CD8-positive, alpha-beta memory T cell (primary cell): Measurements from ENCODE around the gene PRKG1. TPM values are rescaled to one million over a fixed set of nuclear protein-coding genes. Genes with fewer than 3 reads are reported as not detected.
"Not testable (repeated sequence)": the region's sequence is repeated elsewhere in the genome, so short reads cannot be mapped to it uniquely, and the experiment has no call there.

Source experiments
- CTCF ChIA-PET: fragments of 350-600 bp; sonication (Branson Sonifier 250); formaldehyde crosslinking; loops from one replicate; lab custom pipeline; 2021; ENCODE audit warnings: antibody characterized with exemption; lab: Charles Lee
- POLR2A ChIA-PET: fragments of 350-600 bp; sonication (Branson Sonifier 250); formaldehyde crosslinking; loops from one replicate; lab custom pipeline; 2021; ENCODE audit warnings: antibody characterized with exemption; lab: Charles Lee
- DNase-seq, 5 donors: peaks; one replicate each; pipeline versions ENCODE4 v3.0.0 to v3.0.0-alpha.2; 2020 to 2022; ENCODE audit warnings: mixed read lengths in 1 of 5
- H3K27ac ChIP-seq: one replicate; pipeline ENCODE4 v1.7.0; 2013; ENCODE audit warnings: low read depth, mild to moderate bottlenecking, low read length, moderate library complexity
- H3K27me3 ChIP-seq: 2 replicates; pipeline ENCODE4 v1.7.0; 2013; ENCODE audit warnings: low read length, mild to moderate bottlenecking; ENCODE audit not compliant: insufficient read depth, poor library complexity, severe bottlenecking
- H3K36me3 ChIP-seq: 2 replicates; pipeline ENCODE4 v1.7.0; 2013; ENCODE audit warnings: mild to moderate bottlenecking, low read length, moderate library complexity; ENCODE audit not compliant: insufficient read depth
- H3K4me1 ChIP-seq: 2 replicates; pipeline ENCODE4 v1.7.0; 2013; ENCODE audit warnings: mild to moderate bottlenecking, low read length, moderate library complexity; ENCODE audit not compliant: insufficient read depth
- H3K4me3 ChIP-seq: 2 replicates; pipeline ENCODE4 v1.7.0; 2013; ENCODE audit warnings: mild to moderate bottlenecking, low read length
- H3K9me3 ChIP-seq: 2 replicates; pipeline ENCODE4 v1.7.0; 2013; ENCODE audit warnings: mild to moderate bottlenecking, low read length
- H3K27ac Mint-ChIP-seq, 8 donors: one replicate each; pipeline ENCODE4 v1.8.0; 2020 to 2021; ENCODE audit warnings: mixed read lengths in 8 of 8, mild to moderate bottlenecking in 6 of 8, inconsistent platforms in 3 of 8, moderate library complexity in 3 of 8
- H3K27me3 Mint-ChIP-seq, 2 donors: one replicate each; pipeline ENCODE4 v1.8.0; 2020 to 2021; ENCODE audit warnings: mixed read lengths in 2 of 2, mild to moderate bottlenecking in 1 of 2, moderate library complexity in 1 of 2
- H3K36me3 Mint-ChIP-seq, 3 donors: one replicate each; pipeline ENCODE4 v1.8.0; 2020 to 2021; ENCODE audit warnings: mixed read lengths in 3 of 3, inconsistent platforms in 1 of 3, mild to moderate bottlenecking in 1 of 3
- H3K4me1 Mint-ChIP-seq, 3 donors: one replicate each; pipeline ENCODE4 v1.8.0; 2020 to 2021; ENCODE audit warnings: mixed read lengths in 3 of 3, inconsistent platforms in 1 of 3, mild to moderate bottlenecking in 1 of 3
- H3K4me3 Mint-ChIP-seq, 7 donors: one replicate each; pipeline ENCODE4 v1.8.0; 2020 to 2021; ENCODE audit warnings: mixed read lengths in 7 of 7, mild to moderate bottlenecking in 6 of 7, moderate library complexity in 4 of 7, inconsistent platforms in 2 of 7
- H3K9me3 Mint-ChIP-seq, 5 donors: one replicate each; pipeline ENCODE4 v1.8.0; 2020 to 2022; ENCODE audit warnings: mixed read lengths in 5 of 5, mild to moderate bottlenecking in 3 of 5, moderate library complexity in 2 of 5, inconsistent platforms in 1 of 5
- polyA plus RNA-seq: library from polyadenylated mRNA; unstranded; fragments of 300-500 nt; fragmentation: Illumina TruSeq; gene quantifications from one replicate; pipeline ENCODE4 v1.2.3, GENCODE V29; 2021
- total RNA-seq, 2 experiments: library from RNA; stranded (reverse); gene quantifications; one replicate each; pipeline ENCODE4 v1.2.3, GENCODE V29; 2021

PRKG1 gene
- total and polyA plus RNA-seq, 3 experiments from 2014 or later, result not detected

- H3K9me3 ChIP-seq, result no peaks in the 10 kb centered on the region
- no peaks in the 10 kb centered on the region for H3K27me3 Mint-ChIP-seq
Measured at GRCh38 chr10:51246156-51246555, 171.9 kb downstream of the PRKG1 start.

GRCh38 chr10:51250278-51250920 lies 176.1 kb downstream of the PRKG1 start:
- H3K4me1 Mint-ChIP-seq, result no peaks in the 10 kb centered on the region
- H3K4me3 Mint-ChIP-seq, result no peak overlapping the region
- DNase-seq, result no peak
- no peak overlapping the region for H3K27ac ChIP-seq
- H3K4me1 ChIP-seq, result no peaks in the 10 kb centered on the region
- no peak overlapping the region for H3K4me3 ChIP-seq
- POLR2A ChIA-PET, result no interaction called here
- no peaks in the 10 kb centered on the region for H3K36me3 ChIP-seq
- H3K9me3 Mint-ChIP-seq, result no peaks in the 10 kb centered on the region
- no peak overlapping the region for H3K27ac Mint-ChIP-seq
- CTCF ChIA-PET, result no interaction called here
- H3K36me3 Mint-ChIP-seq, result no peaks in the 10 kb centered on the region
- H3K27me3 Mint-ChIP-seq, result peaks cover 0 to 1% of the 10 kb centered on the region in 2 donors
- H3K27me3 ChIP-seq, result no peaks in the 10 kb centered on the region
- H3K9me3 ChIP-seq, result no peaks in the 10 kb centered on the region

More at GRCh38 chr10:51246156-51246555, 171.9 kb downstream of the PRKG1 start:
- no peak overlapping the region for H3K4me3 ChIP-seq
- no peaks in the 10 kb centered on the region for H3K9me3 Mint-ChIP-seq
- CTCF ChIA-PET, result no interaction called here
- H3K4me1 Mint-ChIP-seq, result no peaks in the 10 kb centered on the region
- H3K27me3 ChIP-seq, result no peaks in the 10 kb centered on the region
- no peak overlapping the region for H3K27ac ChIP-seq
- H3K36me3 Mint-ChIP-seq, result no peaks in the 10 kb centered on the region
- no peak overlapping the region for H3K4me3 Mint-ChIP-seq
- no peak overlapping the region for H3K27ac Mint-ChIP-seq
- H3K4me1 ChIP-seq, result no peaks in the 10 kb centered on the region
- POLR2A ChIA-PET, result no interaction called here
- DNase-seq, result no peak
- H3K36me3 ChIP-seq, result no peaks in the 10 kb centered on the region

DNA sequence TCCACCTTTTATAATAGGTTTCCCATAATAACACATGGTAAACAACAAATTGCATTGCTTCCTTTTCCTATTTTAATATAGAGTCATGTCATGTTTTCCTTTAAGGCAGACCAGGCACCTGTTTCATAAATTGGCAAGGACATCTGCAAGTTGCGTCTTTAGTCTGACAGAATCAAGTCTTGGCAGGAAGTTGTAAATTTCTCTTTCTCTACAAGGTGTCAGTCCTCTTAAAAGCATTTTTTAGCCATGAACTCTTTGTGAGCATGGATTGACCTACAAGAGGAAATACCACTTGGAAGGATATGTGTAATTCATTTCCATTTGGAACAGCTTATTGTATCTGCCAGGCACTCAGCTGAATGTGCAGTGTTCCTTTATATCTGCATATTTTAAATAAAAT lies 176.8 kb downstream of the PRKG1 start:
- CTCF ChIA-PET, result no interaction called here
- Mint-ChIP-seq H3K4me1 (no peaks in the 10 kb centered on the region), H3K27ac (no peak overlapping the region), H3K4me3 (no peak overlapping the region), H3K9me3 (no peaks in the 10 kb centered on the region), H3K27me3 (peaks cover 0 to 1% of the 10 kb centered on the region in 2 donors), H3K36me3 (no peaks in the 10 kb centered on the region)
- no peaks in the 10 kb centered on the region for H3K4me1 ChIP-seq
- DNase-seq, result no peak
- H3K27me3 ChIP-seq, result no peaks in the 10 kb centered on the region
- POLR2A ChIA-PET, result no interaction called here
- H3K4me3 ChIP-seq, result no peak overlapping the region
- no peaks in the 10 kb centered on the region for H3K36me3 ChIP-seq
- H3K9me3 ChIP-seq, result no peaks in the 10 kb centered on the region
- no peak overlapping the region for H3K27ac ChIP-seq

- Histone ChIP-seq H3K4me3 (no peak overlapping the region), H3K27ac (no peak overlapping the region), H3K9me3 (no peaks in the 10 kb centered on the region), H3K4me1 (no peaks in the 10 kb centered on the region), H3K36me3 (no peaks in the 10 kb centered on the region), H3K27me3 (no peaks in the 10 kb centered on the region)
- Mint-ChIP-seq H3K27ac (no peak overlapping the region), H3K36me3 (no peaks in the 10 kb centered on the region), H3K9me3 (peaks cover 0 to 4% (median 0%) of the 10 kb centered on the region in 5 donors), H3K4me1 (no peaks in the 10 kb centered on the region), H3K4me3 (no peak overlapping the region), H3K27me3 (peaks cover 0 to 1% of the 10 kb centered on the region in 2 donors)
- ChIA-PET POLR2A (no interaction called here), CTCF (no interaction called here)
- no peak for DNase-seq
Measured at GRCh38 chr10:51255381-51255780, 181.1 kb downstream of the PRKG1 start.

DNA sequence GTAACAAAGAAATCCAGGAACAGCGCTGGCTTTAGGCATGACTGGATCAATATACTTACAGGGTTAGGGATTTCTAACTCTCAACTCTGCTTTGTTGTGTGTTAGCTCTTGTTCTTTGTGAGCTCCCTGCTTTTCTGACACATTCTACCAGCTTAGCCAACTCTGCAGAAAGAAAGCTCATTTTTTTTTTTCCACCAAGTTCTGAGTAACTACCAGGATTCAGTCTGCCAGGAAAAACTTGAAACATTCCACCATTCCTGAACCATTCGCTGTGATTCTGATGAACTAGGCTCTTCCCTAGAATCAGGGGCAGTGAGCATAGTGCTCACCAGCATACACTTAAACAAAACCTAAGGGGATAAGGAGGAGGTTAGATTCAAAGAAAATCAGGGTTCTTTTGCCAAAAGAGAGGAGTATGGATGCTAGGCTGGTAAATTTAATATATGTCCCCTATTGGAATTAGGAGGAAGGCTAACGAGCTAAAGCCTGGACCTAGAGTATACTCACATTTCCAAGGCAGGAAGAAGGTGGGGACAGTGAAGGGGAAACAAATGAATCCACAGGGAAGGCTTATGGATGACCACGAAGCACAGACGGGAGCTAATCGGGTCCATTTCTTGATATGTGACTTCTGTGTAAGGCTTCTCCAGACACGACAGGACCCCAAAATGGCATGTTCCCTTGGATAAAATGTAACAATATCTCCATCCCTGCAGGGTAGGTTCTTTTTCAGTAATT lies 183.4 kb downstream of the PRKG1 start:
- H3K27me3 ChIP-seq, result no peaks in the 10 kb centered on the region
- H3K4me3 ChIP-seq, result no peak overlapping the region
- H3K9me3 ChIP-seq, result no peaks in the 10 kb centered on the region
- no peaks in the 10 kb centered on the region for H3K36me3 ChIP-seq
- Mint-ChIP-seq H3K27me3 (peaks cover 0 to 4% of the 10 kb centered on the region in 2 donors), H3K9me3 (peaks cover 0 to 7% (median 0%) of the 10 kb centered on the region in 5 donors), H3K4me3 (no peak overlapping the region), H3K36me3 (no peaks in the 10 kb centered on the region), H3K4me1 (no peaks in the 10 kb centered on the region), H3K27ac (no peak overlapping the region)
- H3K4me1 ChIP-seq, result no peaks in the 10 kb centered on the region
- POLR2A ChIA-PET, result no interaction called here
- H3K27ac ChIP-seq, result no peak overlapping the region
- CTCF ChIA-PET, result no interaction called here
- no peak for DNase-seq

GRCh38 chr10:51260376-51260775 lies 186.1 kb downstream of the PRKG1 start:
- no peak overlapping the region for H3K27ac Mint-ChIP-seq

GRCh38 chr10:51266496-51266895 lies 192.2 kb downstream of the PRKG1 start:
- Histone ChIP-seq H3K27me3 (no peaks in the 10 kb centered on the region), H3K4me3 (no peak overlapping the region), H3K27ac (no peak overlapping the region), H3K36me3 (no peaks in the 10 kb centered on the region), H3K4me1 (no peaks in the 10 kb centered on the region), H3K9me3 (no peaks in the 10 kb centered on the region)
- no peak for DNase-seq
- Mint-ChIP-seq H3K36me3 (no peaks in the 10 kb centered on the region), H3K4me1 (no peaks in the 10 kb centered on the region), H3K9me3 (peaks cover 0 to 2% (median 1%) of the 10 kb centered on the region in 5 donors), H3K4me3 (no peak overlapping the region), H3K27ac (no peak overlapping the region), H3K27me3 (peaks cover 0 to 4% of the 10 kb centered on the region in 2 donors)
- ChIA-PET CTCF (no interaction called here), POLR2A (no interaction called here)

More at GRCh38 chr10:51260376-51260775, 186.1 kb downstream of the PRKG1 start:
- Histone ChIP-seq H3K4me1 (no peaks in the 10 kb centered on the region), H3K4me3 (no peak overlapping the region), H3K36me3 (no peaks in the 10 kb centered on the region), H3K27ac (no peak overlapping the region), H3K27me3 (no peaks in the 10 kb centered on the region), H3K9me3 (no peaks in the 10 kb centered on the region)
- POLR2A ChIA-PET, result no interaction called here
- Mint-ChIP-seq H3K27me3 (peaks cover 0 to 4% of the 10 kb centered on the region in 2 donors), H3K36me3 (no peaks in the 10 kb centered on the region), H3K9me3 (peaks cover 0 to 7% (median 0%) of the 10 kb centered on the region in 5 donors), H3K4me1 (no peaks in the 10 kb centered on the region), H3K4me3 (no peak overlapping the region)
- CTCF ChIA-PET, result no interaction called here
- DNase-seq, result no peak

GRCh38 chr10:51267980-51268570 lies 193.8 kb downstream of the PRKG1 start:
- H3K4me3 Mint-ChIP-seq, H3K4me3 ChIP-seq, H3K27ac Mint-ChIP-seq: not testable (repeated sequence)

More at GRCh38 chr10:51267980-51268570, 193.8 kb downstream of the PRKG1 start:
- H3K27me3 ChIP-seq, H3K9me3 ChIP-seq, POLR2A ChIA-PET, H3K36me3 Mint-ChIP-seq, CTCF ChIA-PET, DNase-seq, H3K27ac ChIP-seq, H3K4me1 ChIP-seq, H3K9me3 Mint-ChIP-seq, H3K36me3 ChIP-seq, H3K27me3 Mint-ChIP-seq, H3K4me1 Mint-ChIP-seq: not testable (repeated sequence)
